ENCODE measurements around the gene RTN3. TPM values are rescaled to one million over a fixed set of nuclear protein-coding genes. Genes with fewer than 3 reads are reported as not detected.

Gene RTN3
- total RNA-seq, 4 donors from 2014 or later: 161 to 221 (median 193) TPM

DNA sequence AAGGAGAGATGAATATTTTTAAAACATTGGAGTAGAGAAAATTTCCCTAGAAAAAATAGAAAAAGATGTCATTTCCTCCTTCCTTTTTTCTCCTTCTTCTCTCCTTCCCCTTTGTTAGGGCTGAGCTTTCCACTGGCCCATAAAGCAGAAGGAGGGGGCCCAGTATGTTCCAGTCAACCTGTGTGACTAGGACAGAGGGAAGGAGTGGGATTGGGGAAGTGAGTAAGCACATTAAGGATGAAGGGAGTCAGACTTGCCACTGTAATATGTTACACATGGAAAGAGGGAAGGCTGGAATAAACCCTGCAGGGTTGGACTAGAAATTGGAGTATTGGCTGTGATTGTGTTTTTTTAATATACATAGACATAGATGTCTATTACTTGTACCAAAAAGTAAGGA, 111.9 kb downstream of the RTN3 start:
- H3K36me3 ChIP-seq: no peaks in the 10 kb centered on the region

DNA sequence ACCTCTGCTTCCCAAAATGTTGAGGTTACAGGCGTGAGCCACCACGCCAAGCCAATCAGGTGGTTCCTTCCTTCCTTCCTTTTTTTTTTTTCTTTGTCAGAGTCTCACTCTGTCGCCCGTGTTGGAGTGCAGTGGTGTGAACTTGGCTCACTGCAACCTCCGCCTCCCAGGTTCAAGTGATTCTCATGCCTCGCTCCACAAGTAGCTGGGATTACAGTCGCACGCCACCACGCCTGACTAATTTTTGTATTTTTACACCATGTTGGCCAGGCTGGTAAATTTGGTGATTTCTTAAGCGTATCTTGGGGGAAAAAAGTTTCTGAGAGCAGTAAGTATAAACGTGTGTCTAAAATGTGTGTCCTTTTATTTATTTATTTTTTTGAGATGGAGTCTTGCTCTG, 113.8 kb downstream of the RTN3 start:
- Histone ChIP-seq H3K4me1 (no peaks in the 10 kb centered on the region), H3K4me3 (no peak overlapping the region)
- WGBS: 82% methylated on average over 11 of the region's 11 CpGs

More for the DNA sequence above, 111.9 kb downstream of the RTN3 start:
- no peak overlapping the region for H3K27ac ChIP-seq
- no peak for DNase-seq (ENCODE audit: low spot score in 2 of 2)
- no peak overlapping the region for H3K4me3 ChIP-seq
- no peaks in the 10 kb centered on the region for H3K4me1 ChIP-seq
- no peaks in the 10 kb centered on the region for H3K27me3 ChIP-seq
- TF ChIP-seq, protein P1, sequence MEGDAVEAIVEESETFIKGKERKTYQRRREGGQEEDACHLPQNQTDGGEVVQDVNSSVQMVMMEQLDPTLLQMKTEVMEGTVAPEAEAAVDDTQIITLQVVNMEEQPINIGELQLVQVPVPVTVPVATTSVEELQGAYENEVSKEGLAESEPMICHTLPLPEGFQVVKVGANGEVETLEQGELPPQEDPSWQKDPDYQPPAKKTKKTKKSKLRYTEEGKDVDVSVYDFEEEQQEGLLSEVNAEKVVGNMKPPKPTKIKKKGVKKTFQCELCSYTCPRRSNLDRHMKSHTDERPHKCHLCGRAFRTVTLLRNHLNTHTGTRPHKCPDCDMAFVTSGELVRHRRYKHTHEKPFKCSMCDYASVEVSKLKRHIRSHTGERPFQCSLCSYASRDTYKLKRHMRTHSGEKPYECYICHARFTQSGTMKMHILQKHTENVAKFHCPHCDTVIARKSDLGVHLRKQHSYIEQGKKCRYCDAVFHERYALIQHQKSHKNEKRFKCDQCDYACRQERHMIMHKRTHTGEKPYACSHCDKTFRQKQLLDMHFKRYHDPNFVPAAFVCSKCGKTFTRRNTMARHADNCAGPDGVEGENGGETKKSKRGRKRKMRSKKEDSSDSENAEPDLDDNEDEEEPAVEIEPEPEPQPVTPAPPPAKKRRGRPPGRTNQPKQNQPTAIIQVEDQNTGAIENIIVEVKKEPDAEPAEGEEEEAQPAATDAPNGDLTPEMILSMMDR (IDR thresholded peaks at IDR 0.05): no peak
- TF ChIP-seq POLR2AphosphoS5 (IDR thresholded peaks at IDR 0.05): no peak
- TF ChIP-seq EP300 (IDR thresholded peaks at IDR 0.05): no peak
- peaks cover 8% of the 10 kb centered on the region for H3K9me3 ChIP-seq

DNA sequence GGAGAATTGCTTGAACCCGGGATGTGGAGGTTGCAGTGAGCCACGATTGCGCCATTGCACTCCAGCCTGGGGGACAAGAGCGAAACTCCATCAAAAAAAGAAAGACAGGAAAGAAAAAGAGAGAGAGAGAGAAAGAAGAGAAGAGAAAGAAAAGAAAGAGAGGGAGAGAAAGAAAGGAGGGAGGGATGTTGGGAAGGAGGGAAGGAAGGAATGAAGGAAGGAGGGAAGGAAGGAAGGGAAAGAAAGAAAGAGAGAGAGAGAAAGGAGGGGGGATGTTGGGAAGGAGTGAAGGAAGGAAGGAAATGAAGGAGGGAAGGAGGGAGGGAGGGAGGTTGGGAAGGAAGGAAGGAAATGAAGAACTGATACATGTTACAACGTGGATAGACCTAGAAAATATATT, 119.6 kb downstream of the RTN3 start:
- WGBS: 87% methylated on average over 5 of the region's 5 CpGs
- TF ChIP-seq, protein P1 (IDR thresholded peaks at IDR 0.05): no peak
- TF ChIP-seq EP300 (IDR thresholded peaks at IDR 0.05) (no peak), POLR2AphosphoS5 (IDR thresholded peaks at IDR 0.05) (no peak), POLR2A (IDR thresholded peaks at IDR 0.05) (no peak)
- DNase-seq (ENCODE audit: low spot score in 2 of 2): no peak
- no peak overlapping the region for H3K27ac ChIP-seq
- H3K27me3 ChIP-seq: no peaks in the 10 kb centered on the region
- no peaks in the 10 kb centered on the region for H3K9me3 ChIP-seq
- H3K4me1 ChIP-seq: peaks cover 25% of the 10 kb centered on the region
- H3K4me3 ChIP-seq: no peak overlapping the region
- no peaks in the 10 kb centered on the region for H3K36me3 ChIP-seq

More for the DNA sequence above, 113.8 kb downstream of the RTN3 start:
- no peak for DNase-seq (ENCODE audit: low spot score in 2 of 2)
- H3K9me3 ChIP-seq: peaks cover 8% of the 10 kb centered on the region
- TF ChIP-seq POLR2AphosphoS5 (IDR thresholded peaks at IDR 0.05): no peak
- TF ChIP-seq POLR2A (IDR thresholded peaks at IDR 0.05): no peak
- TF ChIP-seq EP300 (IDR thresholded peaks at IDR 0.05): no peak
- no peaks in the 10 kb centered on the region for H3K36me3 ChIP-seq
- no peak overlapping the region for H3K27ac ChIP-seq
- H3K27me3 ChIP-seq: no peaks in the 10 kb centered on the region

- TF ChIP-seq POLR2AphosphoS5 (IDR thresholded peaks at IDR 0.05) (no peak), POLR2A (IDR thresholded peaks at IDR 0.05) (no peak), EP300 (IDR thresholded peaks at IDR 0.05) (no peak)
- TF ChIP-seq, protein P1 (IDR thresholded peaks at IDR 0.05): no peak
- H3K9me3 ChIP-seq: no peaks in the 10 kb centered on the region
- no peaks in the 10 kb centered on the region for H3K36me3 ChIP-seq
- peak overlapping the region; percentile 56 for H3K27ac ChIP-seq
- peaks cover 25% of the 10 kb centered on the region for H3K4me1 ChIP-seq
- DNase-seq (ENCODE audit: low spot score in 2 of 2): no peak
- no peak overlapping the region for H3K4me3 ChIP-seq
- 56% methylated on average over 10 of the region's 10 CpGs for WGBS
- no peaks in the 10 kb centered on the region for H3K27me3 ChIP-seq
Measured at GRCh38 chr11:63802637-63803414, 121.5 kb downstream of the RTN3 start.

DNA sequence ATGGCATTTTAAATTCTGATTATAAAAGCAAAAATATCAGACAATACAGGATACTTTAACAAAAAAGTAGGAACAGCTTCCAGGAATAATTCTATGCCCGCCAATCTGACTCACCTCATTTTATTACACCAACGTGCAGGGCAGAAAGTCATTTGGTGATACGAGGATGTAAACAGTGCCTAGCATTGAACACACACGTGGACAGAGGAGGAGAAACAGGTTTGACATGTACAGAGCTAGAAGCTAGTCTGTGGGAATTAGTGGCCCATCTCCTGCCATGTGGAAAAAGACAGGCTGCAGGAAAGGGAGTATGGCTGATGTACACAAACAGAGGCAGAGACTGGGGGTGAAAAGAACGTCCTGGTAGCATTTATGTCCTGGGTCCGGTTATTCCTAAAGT, 123.0 kb downstream of the RTN3 start:
- Histone ChIP-seq H3K36me3 (no peaks in the 10 kb centered on the region), H3K4me1 (peaks cover 25% of the 10 kb centered on the region), H3K27ac (peak overlapping the region; percentile 76), H3K27me3 (no peaks in the 10 kb centered on the region), H3K9me3 (no peaks in the 10 kb centered on the region), H3K4me3 (no peak overlapping the region)
- 44% methylated on average over 6 of the region's 6 CpGs for WGBS
- TF ChIP-seq EP300 (IDR thresholded peaks at IDR 0.05): no peak
- TF ChIP-seq, protein P1 (IDR thresholded peaks at IDR 0.05): no peak
- TF ChIP-seq POLR2A (IDR thresholded peaks at IDR 0.05): no peak
- peak in 1 of 3 donors; percentile 27 for TF ChIP-seq POLR2AphosphoS5 (IDR thresholded peaks at IDR 0.05)
- no peak for DNase-seq (ENCODE audit: low spot score in 2 of 2)
